Non-pigmented ciliary epithelial cell (primary cell): ENCODE data around the gene SLC2A1.

ENCODE experiments used
- DNase-seq: peaks from one replicate; pipeline ENCODE4 v3.0.0-alpha.2; 2010; ENCODE audit warnings: low read depth

Gene SLC2A1

GRCh38 chr1:42960566-42961311 lies 2.1 kb upstream of the SLC2A1 start:
- no peak for DNase-seq

- no peak for DNase-seq
These were observed 1.4 kb upstream of the SLC2A1 start for GRCh38 chr1:42960122-42960390.

GRCh38 chr1:42957880-42958487 lies 684 bp downstream of the SLC2A1 start:
- DNase-seq = no peak

- DNase-seq = no peak
These were observed 1.3 kb downstream of the SLC2A1 start for GRCh38 chr1:42957229-42957879.

- DNase-seq = no peak
These were observed 1.9 kb downstream of the SLC2A1 start for GRCh38 chr1:42956739-42957138.

DNA sequence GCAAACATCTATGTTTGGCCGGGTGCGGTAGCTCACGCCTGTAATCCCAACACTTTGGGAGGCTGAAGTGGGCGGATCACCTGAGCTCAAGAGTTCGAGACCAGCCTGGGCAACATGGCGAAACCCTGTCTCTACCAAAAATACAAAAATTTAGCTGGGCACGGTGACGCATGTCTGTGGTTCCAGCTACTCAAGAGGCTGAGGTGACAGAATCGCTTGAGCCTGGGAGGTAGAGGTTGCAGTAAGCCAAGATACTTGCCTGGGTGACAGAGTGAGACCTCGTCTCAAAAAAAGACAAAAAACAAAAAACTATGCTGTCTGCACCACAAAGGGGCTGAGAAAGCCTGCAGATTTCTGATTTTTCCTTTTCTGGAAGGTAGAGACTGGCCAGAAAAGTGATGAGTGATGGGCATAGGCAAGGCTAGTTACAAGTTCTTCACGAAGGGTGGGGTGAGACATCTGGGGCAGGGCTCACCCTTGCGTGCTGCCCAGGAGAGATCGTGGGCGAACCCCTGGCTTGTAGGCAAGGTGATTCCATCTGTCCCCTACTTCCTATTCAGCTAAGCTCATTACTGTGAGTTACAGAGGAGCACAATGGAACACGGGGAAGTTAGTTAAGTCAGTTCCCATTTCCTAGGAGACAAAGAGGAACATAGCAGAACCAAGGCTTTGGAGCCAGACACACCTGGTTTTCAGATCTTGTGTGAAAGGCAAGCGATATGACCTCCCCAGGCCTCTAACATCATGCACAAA lies 3.2 kb downstream of the SLC2A1 start:
- no peak for DNase-seq

- no peak for DNase-seq
These were observed 5.2 kb downstream of the SLC2A1 start for GRCh38 chr1:42953182-42954180.

GRCh38 chr1:42952303-42953001 lies 6.2 kb downstream of the SLC2A1 start:
- DNase-seq = no peak

- no peak for DNase-seq
These were observed 7.1 kb downstream of the SLC2A1 start for GRCh38 chr1:42951588-42951987.

GRCh38 chr1:42950116-42950481 lies 8.6 kb downstream of the SLC2A1 start:
- DNase-seq = no peak

DNA sequence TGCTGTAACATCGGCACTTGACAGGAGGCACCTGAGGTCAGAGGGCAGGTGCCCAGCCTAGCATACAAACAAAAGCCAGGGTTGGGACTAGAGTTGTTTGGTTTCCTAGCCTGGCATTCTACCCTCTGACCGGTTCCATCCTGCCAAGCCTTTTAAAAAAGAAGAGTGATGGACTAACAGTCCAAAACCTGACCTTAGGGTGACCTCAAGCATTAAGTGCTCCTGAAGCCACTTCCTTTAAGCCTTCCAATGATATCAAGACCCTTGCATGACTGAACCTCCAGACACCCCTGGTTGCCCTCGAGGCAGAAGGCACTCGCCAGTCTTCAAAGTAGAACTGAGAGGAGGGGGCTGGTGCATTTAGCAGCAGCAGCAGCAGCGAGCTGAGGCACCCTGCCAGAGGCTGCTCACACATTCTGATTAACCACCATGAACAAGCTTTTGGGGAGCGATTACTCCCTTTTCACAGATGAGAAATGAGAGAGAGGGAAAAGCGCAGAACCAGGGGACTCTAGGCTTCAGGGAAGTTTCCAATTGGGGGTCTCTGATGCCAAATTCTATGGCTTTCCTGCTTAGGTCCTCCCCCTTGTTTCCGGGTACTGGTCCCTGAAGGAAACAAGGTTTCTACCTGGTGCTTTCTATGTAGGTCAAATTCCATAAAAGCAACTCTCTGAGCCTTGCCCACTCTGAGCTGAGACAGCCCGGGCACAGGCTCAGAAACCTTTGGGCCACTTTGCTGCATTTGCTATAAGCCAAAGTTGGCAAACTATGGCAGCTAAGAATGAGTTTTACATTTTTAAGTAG lies 9.2 kb downstream of the SLC2A1 start:
- no peak for DNase-seq

DNA sequence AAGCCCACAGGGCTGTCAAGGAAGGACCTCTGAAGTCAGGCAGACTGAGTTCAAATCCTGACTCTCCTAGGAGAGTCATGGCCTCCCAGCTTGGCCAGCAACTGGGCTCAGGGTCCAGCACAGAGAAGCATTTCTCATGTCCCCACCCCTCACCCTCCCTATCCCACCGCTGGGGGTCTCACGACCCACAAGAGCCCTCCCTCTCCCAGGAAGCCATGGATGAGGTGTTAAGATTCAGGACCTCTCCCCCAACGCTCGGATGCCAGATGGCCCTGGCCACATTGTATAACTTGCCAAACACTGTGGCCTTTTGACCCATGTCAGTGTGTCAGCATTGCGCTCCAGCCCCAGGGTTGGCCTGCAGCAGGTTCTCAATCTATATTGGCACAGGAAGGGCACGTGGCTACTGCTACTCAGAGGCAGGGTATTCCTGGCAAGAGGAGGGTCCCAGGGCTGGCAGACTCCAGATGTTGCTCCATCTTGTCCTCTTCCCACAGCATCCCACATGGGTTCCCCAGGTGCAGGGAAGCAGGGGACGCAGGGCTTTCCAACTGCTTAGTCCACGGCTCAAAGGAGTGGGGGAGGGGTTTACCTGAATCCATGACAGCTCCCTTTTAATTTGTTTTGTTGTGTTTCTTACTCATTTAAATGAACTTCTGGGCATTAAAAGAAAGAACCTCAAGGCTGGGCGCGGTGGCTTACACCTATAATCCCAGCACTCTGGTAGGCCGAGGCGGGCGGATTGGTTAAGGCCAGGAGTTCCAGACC lies 10.5 kb downstream of the SLC2A1 start:
- DNase-seq = no peak

GRCh38 chr1:42947117-42947516 lies 11.6 kb downstream of the SLC2A1 start:
- no peak for DNase-seq

- no peak for DNase-seq
These were observed 12.4 kb downstream of the SLC2A1 start for GRCh38 chr1:42946120-42946898.

GRCh38 chr1:42945164-42945563 lies 13.5 kb downstream of the SLC2A1 start:
- DNase-seq = no peak

DNA sequence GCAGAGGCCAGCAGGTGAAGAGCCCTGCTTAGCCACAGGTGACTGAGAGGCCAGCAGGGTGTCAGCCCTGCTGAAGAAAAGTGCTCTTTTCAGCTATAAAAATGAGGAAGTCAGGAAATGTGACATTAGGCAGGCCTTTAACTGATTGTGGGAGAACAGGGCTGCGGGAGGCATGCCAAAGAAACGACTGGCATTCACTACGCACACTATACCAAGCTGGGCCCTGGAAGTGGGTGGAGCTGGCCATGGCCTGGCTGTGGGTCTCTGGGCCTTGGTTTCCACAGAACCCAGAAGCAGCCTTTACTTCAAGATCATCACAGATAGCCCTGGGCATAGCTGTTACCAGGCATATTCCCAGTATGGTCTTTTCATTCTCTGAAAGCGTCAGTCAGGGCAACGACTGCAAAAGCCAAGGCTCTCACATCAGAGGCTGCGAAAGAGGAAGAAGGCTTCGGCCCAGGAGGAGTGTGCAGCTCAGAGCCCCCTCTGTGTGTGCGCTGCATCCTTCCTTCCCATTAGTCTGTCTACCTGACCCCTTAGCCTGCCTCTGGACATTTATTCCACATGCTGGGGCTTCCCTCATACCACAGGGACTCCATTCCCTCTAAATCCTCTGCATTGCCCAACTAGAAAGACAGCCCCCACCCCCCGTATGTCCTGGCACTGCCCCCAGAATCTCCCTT lies 14.3 kb downstream of the SLC2A1 start:
- DNase-seq = no peak

- DNase-seq = no peak
These were observed 14.9 kb downstream of the SLC2A1 start for GRCh38 chr1:42943728-42944127.

GRCh38 chr1:42943166-42943565 lies 15.5 kb downstream of the SLC2A1 start:
- no peak for DNase-seq
